Activated naive CD8-positive, alpha-beta T cell treated with anti-CD3 and anti-CD28 coated beads, Interleukin-2, amount 10 ng/mL, durations not matched to agents 7 days and 5 days (primary cell): ENCODE data around the gene TTLL11. TPM values are rescaled to one million over a fixed set of nuclear protein-coding genes. Genes with fewer than 3 reads are reported as not detected.

Experiments
- ATAC-seq: fragments of 150-1000 bp; cut with Tn5 transposase; one replicate; pipeline ENCODE4 v1.10.0; 2021; ENCODE audit warnings: low read depth, moderate library complexity
- POLR2A ChIA-PET: fragments of 350-600 bp; sonication (Branson Sonifier 250); formaldehyde crosslinking; loops from one replicate; lab custom pipeline; 2021; ENCODE audit warnings: antibody characterized with exemption; lab: Charles Lee
- DNase-seq: peaks from one replicate; pipeline ENCODE4 v3.0.0; 2021
- H3K27ac Mint-ChIP-seq: one replicate; pipeline ENCODE4 v1.8.0; 2022; ENCODE audit warnings: mild to moderate bottlenecking, mixed read lengths
- H3K27me3 Mint-ChIP-seq: one replicate; pipeline ENCODE4 v1.8.0; 2022; ENCODE audit warnings: mild to moderate bottlenecking, moderate library complexity, mixed read lengths
- H3K36me3 Mint-ChIP-seq: one replicate; pipeline ENCODE4 v1.8.0; 2021; ENCODE audit warnings: mild to moderate bottlenecking, mixed read lengths
- H3K4me1 Mint-ChIP-seq: one replicate; pipeline ENCODE4 v1.8.0; 2021; ENCODE audit warnings: mixed read lengths
- H3K4me3 Mint-ChIP-seq: one replicate; pipeline ENCODE4 v1.8.0; 2022; ENCODE audit warnings: mild to moderate bottlenecking, moderate library complexity, mixed read lengths
- H3K9me3 Mint-ChIP-seq: one replicate; pipeline ENCODE4 v1.8.0; 2021; ENCODE audit warnings: mixed read lengths
- total RNA-seq, 2 experiments: library from RNA; stranded (reverse); gene quantifications; one replicate each; pipeline ENCODE4 v1.2.3, GENCODE V29; 2021

Gene TTLL11
- total RNA-seq, 2 experiments from 2014 or later = 3.9 to 4.1 TPM

GRCh38 chr9:121917375-121918335 is 175.5 kb downstream of the TTLL11 start:
- DNase-seq (no peak), ATAC-seq (no peak)
- H3K9me3 Mint-ChIP-seq = no peaks in the 10 kb centered on the region
- H3K4me1 Mint-ChIP-seq = no peaks in the 10 kb centered on the region
- H3K36me3 Mint-ChIP-seq = no peaks in the 10 kb centered on the region
- POLR2A ChIA-PET = no interaction called here
- no peak overlapping the region for H3K27ac Mint-ChIP-seq
- no peak overlapping the region for H3K4me3 Mint-ChIP-seq
- no peaks in the 10 kb centered on the region for H3K27me3 Mint-ChIP-seq

- Mint-ChIP-seq H3K4me3 (no peak overlapping the region), H3K36me3 (no peaks in the 10 kb centered on the region), H3K27me3 (no peaks in the 10 kb centered on the region), H3K27ac (no peak overlapping the region), H3K4me1 (no peaks in the 10 kb centered on the region), H3K9me3 (no peaks in the 10 kb centered on the region)
- ATAC-seq = no peak
- DNase-seq = no peak
- POLR2A ChIA-PET = no interaction called here
Measured at GRCh38 chr9:121915304-121915625, 177.8 kb downstream of the TTLL11 start.

GRCh38 chr9:121914604-121915303 is 178.4 kb downstream of the TTLL11 start:
- no peak for DNase-seq
- POLR2A ChIA-PET = no interaction called here
- ATAC-seq = no peak
- H3K4me1 Mint-ChIP-seq = no peaks in the 10 kb centered on the region
- H3K27me3 Mint-ChIP-seq = peaks cover under 1% of the 10 kb centered on the region
- no peak overlapping the region for H3K27ac Mint-ChIP-seq
- H3K4me3 Mint-ChIP-seq = no peak overlapping the region
- no peaks in the 10 kb centered on the region for H3K9me3 Mint-ChIP-seq
- peaks cover under 1% of the 10 kb centered on the region for H3K36me3 Mint-ChIP-seq

GRCh38 chr9:121914017-121914595 is 179.0 kb downstream of the TTLL11 start:
- no peak overlapping the region for H3K27ac Mint-ChIP-seq
- DNase-seq (no peak), ATAC-seq (no peak)
- POLR2A ChIA-PET = no interaction called here
- H3K4me1 Mint-ChIP-seq = peaks cover 3% of the 10 kb centered on the region
- H3K36me3 Mint-ChIP-seq = peaks cover 3% of the 10 kb centered on the region
- no peaks in the 10 kb centered on the region for H3K9me3 Mint-ChIP-seq
- H3K4me3 Mint-ChIP-seq = no peak overlapping the region
- peaks cover 3% of the 10 kb centered on the region for H3K27me3 Mint-ChIP-seq

GRCh38 chr9:121912812-121913627 is 180.1 kb downstream of the TTLL11 start:
- Mint-ChIP-seq H3K4me3 (no peak overlapping the region), H3K27ac (no peak overlapping the region), H3K27me3 (peaks cover 6% of the 10 kb centered on the region), H3K4me1 (peaks cover 3% of the 10 kb centered on the region), H3K9me3 (no peaks in the 10 kb centered on the region), H3K36me3 (peaks cover 3% of the 10 kb centered on the region)
- no peak for DNase-seq
- no peak for ATAC-seq
- POLR2A ChIA-PET = no interaction called here

DNA sequence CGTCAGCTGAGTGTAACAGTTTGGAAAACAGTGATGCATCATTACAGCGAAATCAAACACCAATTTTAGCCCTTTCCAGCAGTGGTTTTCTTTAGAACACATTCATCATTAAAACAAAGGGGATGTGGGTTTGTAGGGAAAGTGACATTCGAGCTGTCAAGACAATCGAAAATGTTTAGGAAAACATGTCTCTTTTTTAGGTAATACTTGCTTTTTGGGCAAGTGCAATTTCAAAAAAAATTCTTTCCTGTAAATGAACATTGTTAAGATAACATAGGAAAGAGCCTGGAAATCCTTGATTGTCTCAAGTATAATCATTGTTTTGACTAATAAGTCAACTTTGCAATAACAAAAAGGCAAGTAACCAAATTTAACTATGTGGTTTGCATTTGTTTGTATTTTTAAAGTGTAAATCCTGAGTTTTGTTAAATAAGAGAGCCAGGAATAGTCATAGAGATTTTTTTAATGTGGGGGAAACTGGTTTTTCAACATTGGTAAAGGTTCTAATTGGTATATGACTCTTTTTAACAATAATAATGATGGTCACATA is 182.5 kb downstream of the TTLL11 start:
- DNase-seq (no peak), ATAC-seq (no peak)
- Mint-ChIP-seq H3K4me1 (peaks cover 3% of the 10 kb centered on the region), H3K27ac (no peak overlapping the region), H3K36me3 (peaks cover 3% of the 10 kb centered on the region), H3K9me3 (no peaks in the 10 kb centered on the region), H3K27me3 (peaks cover 6% of the 10 kb centered on the region), H3K4me3 (no peak overlapping the region)
- POLR2A ChIA-PET = no interaction called here

- no peak overlapping the region for H3K4me3 Mint-ChIP-seq
- H3K27ac Mint-ChIP-seq = no peak overlapping the region
- peaks cover 3% of the 10 kb centered on the region for H3K36me3 Mint-ChIP-seq
- ATAC-seq = no peak
- no peak for DNase-seq
- H3K4me1 Mint-ChIP-seq = peaks cover 3% of the 10 kb centered on the region
- H3K27me3 Mint-ChIP-seq = peaks cover 6% of the 10 kb centered on the region
- no peaks in the 10 kb centered on the region for H3K9me3 Mint-ChIP-seq
- POLR2A ChIA-PET = no interaction called here
Measured at GRCh38 chr9:121909111-121909510, 184.0 kb downstream of the TTLL11 start.

DNA sequence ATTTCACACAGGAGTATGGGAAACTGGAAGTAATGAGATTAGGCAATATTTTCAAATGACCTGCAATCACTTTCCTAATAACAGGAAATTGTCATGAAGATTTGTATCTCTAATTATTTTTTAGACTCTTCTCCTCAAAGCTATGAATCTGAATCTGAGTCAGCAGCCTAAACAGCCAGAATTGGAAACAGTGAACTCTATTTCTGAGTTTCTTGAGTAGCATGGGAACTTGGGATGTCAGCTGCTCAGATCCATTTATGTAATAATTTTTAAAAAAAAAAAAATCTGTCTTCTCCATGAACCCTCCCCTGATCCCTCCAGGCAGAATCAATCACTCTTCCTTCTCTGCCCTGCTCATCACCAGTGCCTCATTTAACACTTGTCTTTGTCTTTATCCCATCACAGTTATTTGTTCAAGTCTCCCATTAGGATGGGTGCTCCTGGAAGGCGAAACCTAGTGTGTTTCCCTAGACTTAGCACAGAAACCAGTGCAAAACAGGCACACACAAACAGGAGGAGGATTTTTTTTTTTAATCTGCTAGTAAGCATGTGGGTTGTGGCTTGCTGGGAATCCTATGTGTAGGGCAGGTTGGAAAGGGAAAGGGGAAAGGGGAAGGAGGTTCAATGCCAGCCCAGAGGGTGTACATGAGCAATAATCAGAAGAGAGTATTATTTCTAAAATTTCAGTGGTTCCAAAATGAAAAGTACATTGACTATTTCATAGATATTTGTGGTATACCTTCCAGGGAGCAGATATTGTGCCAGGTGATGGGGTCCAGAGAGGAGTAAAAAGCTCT is 186.8 kb downstream of the TTLL11 start:
- H3K27ac Mint-ChIP-seq = no peak overlapping the region
- ATAC-seq = no peak
- H3K27me3 Mint-ChIP-seq = peaks cover 6% of the 10 kb centered on the region
- POLR2A ChIA-PET = no interaction called here
- peaks cover 3% of the 10 kb centered on the region for H3K4me1 Mint-ChIP-seq
- no peak overlapping the region for H3K4me3 Mint-ChIP-seq
- H3K9me3 Mint-ChIP-seq = no peaks in the 10 kb centered on the region
- H3K36me3 Mint-ChIP-seq = peaks cover 3% of the 10 kb centered on the region
- no peak for DNase-seq

- no peak for DNase-seq
- peaks cover 2% of the 10 kb centered on the region for H3K27me3 Mint-ChIP-seq
- no peak overlapping the region for H3K27ac Mint-ChIP-seq
- no peak overlapping the region for H3K4me3 Mint-ChIP-seq
- POLR2A ChIA-PET = no interaction called here
- peaks cover 1% of the 10 kb centered on the region for H3K36me3 Mint-ChIP-seq
- no peak for ATAC-seq
- H3K4me1 Mint-ChIP-seq = no peaks in the 10 kb centered on the region
- H3K9me3 Mint-ChIP-seq = peaks cover 8% of the 10 kb centered on the region
Measured at GRCh38 chr9:121902461-121903135, 190.5 kb downstream of the TTLL11 start.

- no peak overlapping the region for H3K4me3 Mint-ChIP-seq
- ATAC-seq = no peak
Measured at GRCh38 chr9:121901616-121902015, 191.5 kb downstream of the TTLL11 start.

DNA sequence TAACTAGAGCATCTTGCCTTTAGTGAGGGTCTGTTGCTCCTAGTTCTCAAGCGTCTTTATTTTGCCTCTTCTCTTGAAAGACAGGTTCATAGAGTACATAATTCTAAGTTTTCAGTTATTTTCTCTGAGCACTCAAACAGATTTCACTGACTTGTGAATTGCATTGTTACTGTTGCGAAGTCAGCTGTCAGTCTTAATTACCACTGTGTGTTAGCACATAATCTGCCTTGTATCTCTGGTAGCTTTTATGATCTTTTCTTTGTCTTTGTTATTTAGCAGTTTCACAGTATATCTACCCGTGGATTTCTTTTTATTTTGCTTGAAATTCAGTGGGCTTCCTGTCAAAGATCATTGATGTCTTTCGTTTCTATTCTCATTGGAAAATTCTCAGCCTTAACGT is 192.9 kb downstream of the TTLL11 start:
- Mint-ChIP-seq H3K4me3 (no peak overlapping the region), H3K4me1 (no peaks in the 10 kb centered on the region), H3K9me3 (peaks cover 8% of the 10 kb centered on the region), H3K27me3 (peaks cover 2% of the 10 kb centered on the region), H3K27ac (no peak overlapping the region), H3K36me3 (peaks cover 1% of the 10 kb centered on the region)
- POLR2A ChIA-PET = no interaction called here
- DNase-seq = no peak
- no peak for ATAC-seq

More at GRCh38 chr9:121901616-121902015, 191.5 kb downstream of the TTLL11 start:
- peaks cover 2% of the 10 kb centered on the region for H3K27me3 Mint-ChIP-seq
- POLR2A ChIA-PET = no interaction called here
- peaks cover 8% of the 10 kb centered on the region for H3K9me3 Mint-ChIP-seq
- peaks cover 1% of the 10 kb centered on the region for H3K36me3 Mint-ChIP-seq
- H3K27ac Mint-ChIP-seq = no peak overlapping the region
- no peaks in the 10 kb centered on the region for H3K4me1 Mint-ChIP-seq
- no peak for DNase-seq

GRCh38 chr9:121898856-121899255 is 194.3 kb downstream of the TTLL11 start:
- POLR2A ChIA-PET = interaction anchor here (0.9 kb wide), 1 partner anchor 32 kb away, joined by 3 read pairs; no protein-coding TSS in a partner anchor
- ATAC-seq (no peak), DNase-seq (no peak)
- peaks cover 8% of the 10 kb centered on the region for H3K9me3 Mint-ChIP-seq
- H3K27me3 Mint-ChIP-seq = peaks cover 2% of the 10 kb centered on the region
- no peak overlapping the region for H3K27ac Mint-ChIP-seq
- H3K4me1 Mint-ChIP-seq = no peaks in the 10 kb centered on the region
- H3K36me3 Mint-ChIP-seq = peaks cover 1% of the 10 kb centered on the region
- no peak overlapping the region for H3K4me3 Mint-ChIP-seq
